HepG2 (cell line): ENCODE results near the gene SERPINF2. TPM values are rescaled to one million over a fixed set of nuclear protein-coding genes. Genes with fewer than 3 reads are reported as not detected.

Experiments
- BCLAF1 ChIP-seq: fragments of 450-650 bp; IDR thresholded peaks from 2 replicates; pipeline ENCODE4 v1.6.1; 2017; ENCODE audit warnings: mild to moderate bottlenecking
- CENPBD1 ChIP-seq: sonication (generic); formaldehyde crosslinking; IDR thresholded peaks from 2 replicates; pipeline ENCODE4 v1.8.0; 2022; ENCODE audit warnings: missing genetic modification reagents, low read depth, mild to moderate bottlenecking, borderline replicate concordance
- DRAP1 ChIP-seq: IDR thresholded peaks from 2 replicates; pipeline ENCODE4 v1.6.1; 2016; ENCODE audit warnings: missing genetic modification reagents, missing compliant biosample characterization
- MIER2 ChIP-seq: IDR thresholded peaks from 2 replicates; pipeline ENCODE4 v1.6.1; 2016; ENCODE audit warnings: missing biosample characterization, missing genetic modification reagents
- NFE2L2 ChIP-seq: fragments of 150-350 bp; IDR thresholded peaks from 2 replicates; pipeline ENCODE4 v1.6.1; 2014; ENCODE audit warnings: low read length
- PHF21A ChIP-seq: sonication (generic); formaldehyde crosslinking; IDR thresholded peaks from 2 replicates; pipeline ENCODE4 v1.5.0; 2020; ENCODE audit warnings: mild to moderate bottlenecking, missing genetic modification reagents
- POGZ ChIP-seq: sonication (generic); formaldehyde crosslinking; IDR thresholded peaks from 2 replicates; pipeline ENCODE4 v1.4.0; 2020; ENCODE audit warnings: mild to moderate bottlenecking, missing genetic modification reagents
- PREB ChIP-seq: sonication (generic); formaldehyde crosslinking; IDR thresholded peaks from 2 replicates; pipeline ENCODE4 v1.4.0; 2020; ENCODE audit warnings: missing genetic modification reagents
- SNAPC4 ChIP-seq: sonication (generic); formaldehyde crosslinking; IDR thresholded peaks from 2 replicates; pipeline ENCODE4 v1.4.0; 2020; ENCODE audit warnings: mild to moderate bottlenecking, missing genetic modification reagents
- TEF ChIP-seq: sonication (generic); formaldehyde crosslinking; IDR thresholded peaks from 2 replicates; pipeline ENCODE4 v1.5.0; 2020; ENCODE audit warnings: missing genetic modification reagents
- ZNF484 ChIP-seq: sonication (generic); formaldehyde crosslinking; IDR thresholded peaks from 2 replicates; pipeline ENCODE4 v1.5.1; 2020; ENCODE audit warnings: mild to moderate bottlenecking, low read depth, missing genetic modification reagents, borderline replicate concordance
- ZNF644 ChIP-seq: IDR thresholded peaks from 2 replicates; pipeline ENCODE4 v1.6.1; 2016; ENCODE audit warnings: low read depth
- ZNF691 ChIP-seq: sonication (generic); formaldehyde crosslinking; IDR thresholded peaks from 2 replicates; pipeline ENCODE4 v1.4.0; 2020; ENCODE audit warnings: missing genetic modification reagents, low read depth, mild to moderate bottlenecking, borderline replicate concordance
- ZNF766 ChIP-seq: sonication (generic); formaldehyde crosslinking; IDR thresholded peaks from 2 replicates; pipeline ENCODE4 v1.5.0; 2020; ENCODE audit warnings: missing genetic modification reagents, borderline replicate concordance
- ZNF773 ChIP-seq: sonication (generic); formaldehyde crosslinking; IDR thresholded peaks from 2 replicates; pipeline ENCODE4 v1.4.0; 2020; ENCODE audit warnings: missing genetic modification reagents, borderline replicate concordance
- ZNF850 ChIP-seq: sonication (generic); formaldehyde crosslinking; conservative IDR thresholded peaks from 2 replicates; pipeline ENCODE4 v1.9.0; 2021; ENCODE audit warnings: mild to moderate bottlenecking, missing genetic modification reagents
- polyA plus RNA-seq, 8 experiments: library from polyadenylated mRNA; depleted of rRNA in 3 of 8; stranded (reverse) in 7 of 8; unstranded in 1 of 8; fragments of >200 nt; fragmentation: Illumina TruSeq in 4 of 8; extraction: Trizol in 4 of 8; gene quantifications; 2 replicates each; pipeline versions ENCODE4 v1.2.1 to v1.2.3, GENCODE V29; 2011 to 2016; ENCODE audit warnings: low read depth in 4 of 8, missing spikeins in 1 of 8, mixed read lengths in 1 of 8; ENCODE audit not compliant: insufficient read depth in 1 of 8
- total RNA-seq, 5 experiments: library from RNA; depleted of rRNA; stranded (reverse); fragments of >200 nt; fragmentation: Illumina TruSeq; extraction: Trizol; gene quantifications; 2 replicates each; pipeline ENCODE4 v1.2.3, GENCODE V29; 2016; ENCODE audit warnings: low read depth in 1 of 5

The SERPINF2 gene
- total and polyA plus RNA-seq, 2 of the 13 experiments (the other 11 are each of a cell fraction or from before 2014, with no cell fraction given): 309 to 548 TPM

GRCh38 chr17:1736348-1737281 lies 6.1 kb upstream of the SERPINF2 start (continued):
- TF ChIP-seq ZNF644 (CRISPR knock-in tag) (0 out of 2 replicates have a peak, but pooled peaks have one; percentile 2), BCLAF1 (no peak), ZNF850 (CRISPR knock-in tag) (no peak), POGZ (CRISPR knock-in tag) (peak; percentile 47; the same call in 1 of the 2 replicates), ZNF766 (0 out of 2 replicates have a peak, but pooled peaks have one; percentile 13), DRAP1 (CRISPR knock-in tag) (peak; percentile 55; the same call in 1 of the 2 replicates), PREB (no peak), CENPBD1 (CRISPR knock-in tag) (no peak), ZNF484 (CRISPR knock-in tag) (no peak), NFE2L2 (no peak), ZNF773 (CRISPR knock-in tag) (no peak), TEF (CRISPR knock-in tag) (no peak), MIER2 (CRISPR knock-in tag) (no peak), ZNF691 (peak; percentile 80), SNAPC4 (CRISPR knock-in tag) (no peak), PHF21A (peak; percentile 97)
